SU-DHL-6 (cell line): ENCODE measurements around the gene PTPRN2.

Experiments
- EZH2phosphoT487 ChIP-seq: fragments of 200-600 bp; sonication (generic), shearing (Covaris generic); conservative IDR thresholded peaks from 2 replicates; pipeline ENCODE4 v1.6.1; 2018; ENCODE audit warnings: mild to moderate bottlenecking, antibody characterized with exemption, low read length, moderate library complexity, mixed read lengths
- TF ChIP-seq, protein P1 (sequence below): fragments of 200-600 bp; sonication (generic); IDR thresholded peaks from one replicate; pipeline ENCODE4 v1.5.1; 2017; ENCODE audit warnings: antibody characterized with exemption, mild to moderate bottlenecking, low read length, moderate library complexity; ENCODE audit not compliant: insufficient read depth, poor library complexity, severe bottlenecking

DNA sequence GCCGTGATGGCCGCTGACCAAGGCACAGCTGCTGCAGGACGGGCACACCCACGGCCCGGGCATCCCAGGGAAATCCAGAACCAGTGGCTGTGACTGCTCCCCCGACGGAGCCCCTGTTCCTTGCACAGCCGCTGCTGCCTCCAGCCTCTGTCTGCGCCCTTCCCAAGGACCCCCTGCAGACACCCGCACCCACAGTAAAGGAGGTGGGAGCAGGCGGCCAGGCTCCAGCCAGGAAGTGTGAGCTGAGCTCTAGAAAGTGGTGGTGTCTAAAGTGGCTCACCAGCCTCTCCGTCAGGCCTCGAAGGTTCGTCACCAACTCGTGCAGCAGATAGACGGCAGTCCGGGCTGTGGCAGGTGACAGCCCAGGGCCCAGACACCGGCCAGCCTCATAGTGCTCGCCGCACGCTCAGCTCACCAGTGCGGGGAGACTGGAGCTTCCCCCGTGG, 944.1 kb downstream of the PTPRN2 start:
- TF ChIP-seq, protein P1, sequence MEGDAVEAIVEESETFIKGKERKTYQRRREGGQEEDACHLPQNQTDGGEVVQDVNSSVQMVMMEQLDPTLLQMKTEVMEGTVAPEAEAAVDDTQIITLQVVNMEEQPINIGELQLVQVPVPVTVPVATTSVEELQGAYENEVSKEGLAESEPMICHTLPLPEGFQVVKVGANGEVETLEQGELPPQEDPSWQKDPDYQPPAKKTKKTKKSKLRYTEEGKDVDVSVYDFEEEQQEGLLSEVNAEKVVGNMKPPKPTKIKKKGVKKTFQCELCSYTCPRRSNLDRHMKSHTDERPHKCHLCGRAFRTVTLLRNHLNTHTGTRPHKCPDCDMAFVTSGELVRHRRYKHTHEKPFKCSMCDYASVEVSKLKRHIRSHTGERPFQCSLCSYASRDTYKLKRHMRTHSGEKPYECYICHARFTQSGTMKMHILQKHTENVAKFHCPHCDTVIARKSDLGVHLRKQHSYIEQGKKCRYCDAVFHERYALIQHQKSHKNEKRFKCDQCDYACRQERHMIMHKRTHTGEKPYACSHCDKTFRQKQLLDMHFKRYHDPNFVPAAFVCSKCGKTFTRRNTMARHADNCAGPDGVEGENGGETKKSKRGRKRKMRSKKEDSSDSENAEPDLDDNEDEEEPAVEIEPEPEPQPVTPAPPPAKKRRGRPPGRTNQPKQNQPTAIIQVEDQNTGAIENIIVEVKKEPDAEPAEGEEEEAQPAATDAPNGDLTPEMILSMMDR = no peak
- no peak for TF ChIP-seq EZH2phosphoT487
